IMR-90 (cell line): ENCODE data around the gene CALML4. TPM values are rescaled to one million over a fixed set of nuclear protein-coding genes. Genes with fewer than 3 reads are reported as not detected.

Experiments used
- ATAC-seq: fragments of 200-7000 bp; cut with Tn5 transposase; 2 replicates; pipeline ENCODE4 v1.9.1; 2020; ENCODE audit warnings: low read depth, mild to moderate bottlenecking, moderate library complexity
- BruUV-seq: library from RNA; stranded (reverse); fragments of 400-500 nt; replicated peaks from 2 replicates; lab custom pipeline; 2021; lab: Mats Ljungman, UMichigan
- CTCF ChIA-PET: fragments of 300-600 bp; formaldehyde crosslinking; extraction: SDS; loops from one replicate; lab custom pipeline; 2021; ENCODE audit warnings: antibody characterized with exemption; lab: Yijun Ruan, JAX
- POLR2A ChIA-PET: fragments of 300-600 bp; sonication (Branson Sonifier 250); formaldehyde crosslinking; loops from one replicate; lab custom pipeline; 2022; ENCODE audit warnings: antibody characterized with exemption; ENCODE audit not compliant: unreplicated experiment; lab: Charles Lee
- DNase-seq: peaks from one replicate; pipeline ENCODE4 v3.0.0; 2013
- H2AFZ ChIP-seq: replicated peaks from 2 replicates; pipeline ENCODE3; 2013; ENCODE audit warnings: low read length, mild to moderate bottlenecking; ENCODE audit not compliant: poor library complexity
- H2AK5ac ChIP-seq: 2 replicates; pipeline ENCODE4 v1.6.1; 2013; ENCODE audit warnings: low read depth, low read length, inconsistent platforms
- H2AK9ac ChIP-seq: replicated peaks from 2 replicates; pipeline ENCODE3; 2013; ENCODE audit warnings: mild to moderate bottlenecking, low read depth, low read length, moderate library complexity; ENCODE audit not compliant: poor library complexity
- H2BK120ac ChIP-seq: 2 replicates; pipeline ENCODE4 v1.6.1; 2013; ENCODE audit warnings: low read depth, low read length, inconsistent platforms
- H2BK15ac ChIP-seq: 3 replicates; pipeline ENCODE4 v1.6.1; 2013; ENCODE audit warnings: low read depth, low read length, inconsistent platforms
- H2BK20ac ChIP-seq: 2 replicates; pipeline ENCODE4 v1.6.1; 2013; ENCODE audit warnings: low read depth, mild to moderate bottlenecking, inconsistent platforms, low read length, moderate library complexity
- H2BK5ac ChIP-seq: 2 replicates; pipeline ENCODE4 v1.6.1; 2013; ENCODE audit warnings: mild to moderate bottlenecking, low read depth, low read length, inconsistent platforms; ENCODE audit not compliant: poor library complexity, severe bottlenecking
- H3K14ac ChIP-seq: replicated peaks from 2 replicates; pipeline ENCODE4 v1.6.1; 2013; ENCODE audit warnings: low read depth, low read length, inconsistent platforms
- H3K18ac ChIP-seq: 2 replicates; pipeline ENCODE4 v1.6.1; 2013; ENCODE audit warnings: low read depth, low read length, control low read depth
- H3K23ac ChIP-seq: 2 replicates; pipeline ENCODE4 v1.6.1; 2013; ENCODE audit warnings: low read depth, low read length, inconsistent platforms
- H3K27ac ChIP-seq: 2 replicates; pipeline ENCODE4 v1.5.1; 2013; ENCODE audit warnings: mild to moderate bottlenecking, control low read depth, low read length; ENCODE audit not compliant: insufficient read depth
- H3K27me3 ChIP-seq: 2 replicates; pipeline ENCODE4 v1.6.1; 2013; ENCODE audit warnings: low read length; ENCODE audit not compliant: control insufficient read depth, insufficient read depth
- H3K36me3 ChIP-seq: 2 replicates; pipeline ENCODE4 v1.6.1; 2013; ENCODE audit warnings: low read length, mixed read lengths; ENCODE audit not compliant: control insufficient read depth, insufficient read depth
- H3K4ac ChIP-seq: 2 replicates; pipeline ENCODE4 v1.6.1; 2013; ENCODE audit warnings: low read depth, low read length, inconsistent platforms
- H3K4me1 ChIP-seq: 2 replicates; pipeline ENCODE4 v1.6.1; 2013; ENCODE audit warnings: low read length, mixed read lengths; ENCODE audit not compliant: control insufficient read depth, insufficient read depth
- H3K4me2 ChIP-seq: 2 replicates; pipeline ENCODE4 v1.6.1; 2013; ENCODE audit warnings: low read depth, mild to moderate bottlenecking, control low read depth, low read length, moderate library complexity
- H3K4me3 ChIP-seq: 2 replicates; pipeline ENCODE4 v1.5.1; 2013; ENCODE audit warnings: low read depth, mild to moderate bottlenecking, control low read depth, low read length, moderate library complexity; ENCODE audit not compliant: insufficient read depth
- H3K56ac ChIP-seq: 2 replicates; pipeline ENCODE4 v1.6.1; 2013; ENCODE audit warnings: low read length, inconsistent platforms; ENCODE audit not compliant: insufficient read depth; ENCODE audit errors: extremely low read depth
- H3K79me1 ChIP-seq, 2 experiments: 2 replicates each; pipeline ENCODE4 v1.6.1; 2013; ENCODE audit warnings: low read length in 2 of 2, inconsistent platforms in 1 of 2, low read depth in 1 of 2
- H3K9ac ChIP-seq: 2 replicates; pipeline ENCODE4 v1.6.1; 2013; ENCODE audit warnings: low read depth, low read length, control low read depth
- H3K9me1 ChIP-seq: 2 replicates; pipeline ENCODE4 v1.6.1; 2013; ENCODE audit warnings: low read length, inconsistent platforms; ENCODE audit not compliant: insufficient read depth
- H3K9me3 ChIP-seq: 2 replicates; pipeline ENCODE4 v1.6.1; 2013; ENCODE audit warnings: low read length; ENCODE audit not compliant: control insufficient read depth, insufficient read depth
- H4K20me1 ChIP-seq: 2 replicates; pipeline ENCODE4 v1.6.1; 2013; ENCODE audit warnings: low read length, inconsistent platforms; ENCODE audit not compliant: insufficient read depth
- H4K5ac ChIP-seq: 2 replicates; pipeline ENCODE4 v1.6.1; 2013; ENCODE audit warnings: mild to moderate bottlenecking, low read depth, low read length, control low read depth
- H4K8ac ChIP-seq, 2 experiments: 2 replicates each; pipeline ENCODE4 v1.6.1; 2013; ENCODE audit warnings: low read depth in 2 of 2, low read length in 2 of 2, control low read depth in 1 of 2, inconsistent platforms in 1 of 2
- H4K91ac ChIP-seq: 2 replicates; pipeline ENCODE4 v1.6.1; 2013; ENCODE audit warnings: low read depth, low read length, inconsistent platforms; ENCODE audit not compliant: insufficient read depth
- CHD1 ChIP-seq: IDR thresholded peaks from 2 replicates; pipeline ENCODE4 v1.6.1; 2012; ENCODE audit warnings: low read depth, low read length, improper control_type of control experiment
- CTCF ChIP-seq: conservative IDR thresholded peaks from 2 replicates; pipeline ENCODE4 v1.5.1; 2012; ENCODE audit warnings: mild to moderate bottlenecking, low read depth, low read length, improper control_type of control experiment
- ELK1 ChIP-seq: fragments of 150-350 bp; IDR thresholded peaks from 2 replicates; pipeline ENCODE4 v1.6.1; 2016; ENCODE audit warnings: low read depth, mild to moderate bottlenecking, low read length, moderate library complexity, borderline replicate concordance
- FOS ChIP-seq: fragments of 150-350 bp; IDR thresholded peaks from 2 replicates; pipeline ENCODE4 v1.6.1; 2016; ENCODE audit warnings: low read depth, low read length
- MAZ ChIP-seq: IDR thresholded peaks from 2 replicates; pipeline ENCODE4 v1.6.1; 2012; ENCODE audit warnings: low read depth, mild to moderate bottlenecking, low read length, improper control_type of control experiment, moderate library complexity, borderline replicate concordance
- NFE2L2 ChIP-seq: fragments of 150-350 bp; IDR thresholded peaks from 2 replicates; pipeline ENCODE4 v1.6.1; 2016; ENCODE audit warnings: low read depth, mild to moderate bottlenecking, low read length
- RFX5 ChIP-seq: IDR thresholded peaks from 2 replicates; pipeline ENCODE4 v1.8.0; 2012; ENCODE audit warnings: low read depth, mild to moderate bottlenecking, low read length, moderate library complexity
- SMC3 ChIP-seq: fragments of 150-350 bp; IDR thresholded peaks from 2 replicates; pipeline ENCODE4 v1.6.1; 2016; ENCODE audit warnings: low read depth, mild to moderate bottlenecking, antibody characterized with exemption, low read length, moderate library complexity
- USF2 ChIP-seq: fragments of 150-350 bp; IDR thresholded peaks from 2 replicates; pipeline ENCODE4 v1.6.1; 2017; ENCODE audit warnings: mild to moderate bottlenecking, antibody characterized with exemption, low read length, low read depth
- WGBS, 2 experiments: methylation state at CpG; one replicate each; pipeline versions ENCODE4 v1.1.5 to v1.1.7; 2013; ENCODE audit warnings: missing lambda C conversion rate in 2 of 2; ENCODE audit not compliant: insufficient read length in 1 of 2; ENCODE audit errors: extremely low coverage in 2 of 2; 5-methylcytosine and 5-hydroxymethylcytosine counted together
- dilution Hi-C: fragments of 300-500 bp; cut with HindIII; formaldehyde crosslinking; loops from one replicate; pipeline ENCODE4 v1.14.3; 2018; ENCODE audit warnings: low sequenced_read_pairs; ENCODE audit not compliant: unreplicated experiment
- in situ Hi-C: fragments of 300-500 bp; cut with MboI; formaldehyde crosslinking; loops from 3 replicates; pipeline ENCODE4 v1.14.3; 2019; ENCODE audit warnings: low sequenced_read_pairs, inconsistent platforms, mixed read lengths
- intact Hi-C: fragments of 100-400 bp; cut with micrococcal nuclease; formaldehyde crosslinking; loops from 2 replicates; pipeline ENCODE4 v1.10.0; 2022
- polyA plus RNA-seq, 3 experiments: library from polyadenylated mRNA; depleted of rRNA; stranded (reverse); fragments of >200 nt; gene quantifications; 2 replicates each; pipeline ENCODE4 v1.2.3, GENCODE V29; 2012; ENCODE audit warnings: low replicate concordance in 1 of 3
- total RNA-seq: library from RNA; depleted of rRNA; stranded (reverse); fragments of >200 nt; gene quantifications from 2 replicates; pipeline ENCODE4 v1.2.3, GENCODE V29; 2012

Gene CALML4
- total and polyA plus RNA-seq, 2 of the 4 experiments (the other 2 are of a cell fraction): 0.36 to 1.3 TPM

- Histone ChIP-seq H4K20me1 (no peaks in the 10 kb centered on the region), H3K14ac (no peak overlapping the region), H3K9me3 (no peaks in the 10 kb centered on the region), H3K27me3 (no peaks in the 10 kb centered on the region), H2BK20ac (no peak overlapping the region), H4K8ac (no peak overlapping the region), H2AK9ac (no peak overlapping the region), H3K9ac (no peak overlapping the region), H2BK15ac (no peak overlapping the region), H3K18ac (no peak overlapping the region), H3K56ac (no peak overlapping the region), H3K9me1 (no peaks in the 10 kb centered on the region; the same call in 1 of the 2 replicates), H3K27ac (no peak overlapping the region), H3K4ac (no peak overlapping the region), H3K36me3 (0 out of 2 replicates have a peak, but pooled peaks cover 2% of the 10 kb centered on the region), H2BK120ac (no peak overlapping the region), H2AFZ (no peak overlapping the region), H3K4me3 (no peak overlapping the region), H3K79me1 (peaks cover 4 to 14% of the 10 kb centered on the region in 2 experiments; a peak in 2 of 4 replicates), H3K23ac (no peak overlapping the region), H4K5ac (no peak overlapping the region), H3K4me2 (no peak overlapping the region), H2BK5ac (no peak overlapping the region), H3K4me1 (peaks cover 3% of the 10 kb centered on the region; the same call in 1 of the 2 replicates), H2AK5ac (no peak overlapping the region), H4K91ac (no peak overlapping the region)
- in situ Hi-C loops: no loop called here
- CTCF ChIA-PET: no interaction called here
- TF ChIP-seq USF2: no peak
- TF ChIP-seq RFX5: no peak
- TF ChIP-seq MAZ: no peak
- TF ChIP-seq NFE2L2: no peak
- TF ChIP-seq ELK1: no peak
- TF ChIP-seq CTCF: no peak
- no peak for TF ChIP-seq SMC3
- TF ChIP-seq FOS: no peak
- no peak for TF ChIP-seq CHD1
- WGBS, 2 experiments: no CpG with 5 or more reads among the region's 5 CpGs
- ATAC-seq: no peak
- dilution Hi-C loops: no loop called here
- BruUV-seq: no TSS peak
- no peak for DNase-seq
- POLR2A ChIA-PET: no interaction called here
- intact Hi-C loops: no loop called here
These were observed 1.6 kb downstream of the CALML4 start for GRCh38 chr15:68203486-68203885.
